ENCODE data around the gene IFT172.

The IFT172 gene

DNA sequence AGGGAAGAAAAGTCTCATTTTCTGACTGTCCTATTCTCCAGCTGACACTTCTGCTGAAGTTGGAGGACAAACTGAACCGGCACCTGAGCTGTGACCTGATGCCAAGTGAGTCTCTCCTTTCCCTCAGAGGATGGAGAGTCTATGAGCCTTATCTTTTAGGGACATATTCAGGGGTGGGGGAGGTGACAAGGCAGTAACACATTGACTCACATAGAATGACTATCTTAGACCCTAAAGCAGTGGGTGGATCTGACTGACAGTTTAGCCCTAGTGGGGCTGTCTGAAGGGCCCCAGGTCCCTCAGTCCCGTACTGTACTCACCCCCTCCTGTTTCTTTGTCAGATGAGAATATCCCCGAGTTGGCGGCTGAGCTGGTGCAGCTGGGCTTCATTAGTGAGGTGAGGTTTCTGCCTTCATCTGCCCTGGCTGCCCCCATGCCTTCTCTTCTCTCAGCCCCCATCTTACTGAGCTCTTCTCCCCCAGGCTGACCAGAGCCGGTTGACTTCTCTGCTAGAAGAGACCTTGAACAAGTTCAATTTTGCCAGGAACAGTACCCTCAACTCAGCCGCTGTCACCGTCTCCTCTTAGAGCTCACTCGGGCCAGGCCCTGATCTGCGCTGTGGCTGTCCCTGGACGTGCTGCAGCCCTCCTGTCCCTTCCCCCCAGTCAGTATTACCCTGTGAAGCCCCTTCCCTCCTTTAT, 48.2 kb downstream of the IFT172 start:
- TF ChIP-seq, protein P1, sequence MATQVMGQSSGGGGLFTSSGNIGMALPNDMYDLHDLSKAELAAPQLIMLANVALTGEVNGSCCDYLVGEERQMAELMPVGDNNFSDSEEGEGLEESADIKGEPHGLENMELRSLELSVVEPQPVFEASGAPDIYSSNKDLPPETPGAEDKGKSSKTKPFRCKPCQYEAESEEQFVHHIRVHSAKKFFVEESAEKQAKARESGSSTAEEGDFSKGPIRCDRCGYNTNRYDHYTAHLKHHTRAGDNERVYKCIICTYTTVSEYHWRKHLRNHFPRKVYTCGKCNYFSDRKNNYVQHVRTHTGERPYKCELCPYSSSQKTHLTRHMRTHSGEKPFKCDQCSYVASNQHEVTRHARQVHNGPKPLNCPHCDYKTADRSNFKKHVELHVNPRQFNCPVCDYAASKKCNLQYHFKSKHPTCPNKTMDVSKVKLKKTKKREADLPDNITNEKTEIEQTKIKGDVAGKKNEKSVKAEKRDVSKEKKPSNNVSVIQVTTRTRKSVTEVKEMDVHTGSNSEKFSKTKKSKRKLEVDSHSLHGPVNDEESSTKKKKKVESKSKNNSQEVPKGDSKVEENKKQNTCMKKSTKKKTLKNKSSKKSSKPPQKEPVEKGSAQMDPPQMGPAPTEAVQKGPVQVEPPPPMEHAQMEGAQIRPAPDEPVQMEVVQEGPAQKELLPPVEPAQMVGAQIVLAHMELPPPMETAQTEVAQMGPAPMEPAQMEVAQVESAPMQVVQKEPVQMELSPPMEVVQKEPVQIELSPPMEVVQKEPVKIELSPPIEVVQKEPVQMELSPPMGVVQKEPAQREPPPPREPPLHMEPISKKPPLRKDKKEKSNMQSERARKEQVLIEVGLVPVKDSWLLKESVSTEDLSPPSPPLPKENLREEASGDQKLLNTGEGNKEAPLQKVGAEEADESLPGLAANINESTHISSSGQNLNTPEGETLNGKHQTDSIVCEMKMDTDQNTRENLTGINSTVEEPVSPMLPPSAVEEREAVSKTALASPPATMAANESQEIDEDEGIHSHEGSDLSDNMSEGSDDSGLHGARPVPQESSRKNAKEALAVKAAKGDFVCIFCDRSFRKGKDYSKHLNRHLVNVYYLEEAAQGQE (IDR thresholded peaks at IDR 0.05; ENCODE audit: insufficient replicate concordance, low read depth), result no peak
- TF ChIP-seq GABPA (IDR thresholded peaks at IDR 0.05; ENCODE audit: low read depth), result no peak
- Histone ChIP-seq H3K27ac (replicated peaks) (no peak overlapping the region), H3K27me3 (ENCODE audit: insufficient read depth, poor library complexity, severe bottlenecking) (no peaks in the 10 kb centered on the region), H3K4me3 (replicated peaks; ENCODE audit: insufficient read depth, low read length) (no peak overlapping the region)
- no peak for DNase-seq (ENCODE audit: low read depth in 1 of 2, low spot score in 1 of 2)

DNA sequence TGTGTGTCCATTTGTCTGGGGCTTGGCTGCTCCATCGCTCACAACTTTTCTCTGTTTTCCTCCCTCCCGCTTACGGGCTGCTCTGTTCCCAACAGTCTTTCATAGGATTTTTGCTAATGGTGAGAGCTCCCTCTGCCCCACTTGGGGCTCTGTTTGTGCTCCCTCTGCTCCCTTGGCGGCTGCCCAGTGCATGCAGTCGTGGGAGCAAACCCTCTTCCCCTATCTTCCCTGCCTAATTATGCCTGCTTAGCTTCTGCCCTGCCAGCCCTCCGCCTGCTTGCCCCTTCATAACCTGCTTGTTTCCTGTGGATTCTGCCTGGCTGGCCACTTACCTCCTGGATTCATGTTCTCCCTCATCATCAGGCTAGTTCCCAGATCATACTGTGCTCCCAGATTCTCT, 53.9 kb downstream of the IFT172 start:
- Histone ChIP-seq H3K4me3 (replicated peaks; ENCODE audit: insufficient read depth, low read length) (no peak overlapping the region), H3K27ac (replicated peaks) (no peak overlapping the region), H3K27me3 (ENCODE audit: insufficient read depth, poor library complexity, severe bottlenecking) (no peaks in the 10 kb centered on the region)
- DNase-seq (ENCODE audit: low read depth in 1 of 2, low spot score in 1 of 2), result no peak
- TF ChIP-seq, protein P1 (IDR thresholded peaks at IDR 0.05; ENCODE audit: insufficient replicate concordance, low read depth), result no peak

DNA sequence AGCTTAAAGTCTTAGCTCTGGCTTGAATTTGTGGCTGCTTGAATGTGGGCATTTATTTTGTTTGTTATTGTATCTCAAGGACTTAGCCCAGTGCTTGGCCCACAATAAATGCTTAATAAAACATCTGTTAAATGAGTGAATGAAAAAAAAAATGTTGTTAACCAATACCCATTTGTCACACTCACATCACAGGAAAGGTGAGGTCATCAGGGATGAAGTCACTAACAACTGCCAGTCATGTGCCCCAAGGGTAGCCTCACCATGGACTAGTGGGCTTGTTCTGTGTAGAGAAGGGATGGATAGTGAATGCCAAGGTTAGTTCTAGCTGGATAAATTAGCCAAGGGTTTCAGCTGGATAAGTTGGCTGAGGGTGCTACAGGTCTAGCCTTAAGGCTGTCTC, 58.1 kb downstream of the IFT172 start:
- Histone ChIP-seq H3K4me3 (replicated peaks; ENCODE audit: insufficient read depth, low read length) (no peak overlapping the region), H3K27ac (replicated peaks) (no peak overlapping the region), H3K27me3 (ENCODE audit: insufficient read depth, poor library complexity, severe bottlenecking) (no peaks in the 10 kb centered on the region)
- TF ChIP-seq, protein P2, sequence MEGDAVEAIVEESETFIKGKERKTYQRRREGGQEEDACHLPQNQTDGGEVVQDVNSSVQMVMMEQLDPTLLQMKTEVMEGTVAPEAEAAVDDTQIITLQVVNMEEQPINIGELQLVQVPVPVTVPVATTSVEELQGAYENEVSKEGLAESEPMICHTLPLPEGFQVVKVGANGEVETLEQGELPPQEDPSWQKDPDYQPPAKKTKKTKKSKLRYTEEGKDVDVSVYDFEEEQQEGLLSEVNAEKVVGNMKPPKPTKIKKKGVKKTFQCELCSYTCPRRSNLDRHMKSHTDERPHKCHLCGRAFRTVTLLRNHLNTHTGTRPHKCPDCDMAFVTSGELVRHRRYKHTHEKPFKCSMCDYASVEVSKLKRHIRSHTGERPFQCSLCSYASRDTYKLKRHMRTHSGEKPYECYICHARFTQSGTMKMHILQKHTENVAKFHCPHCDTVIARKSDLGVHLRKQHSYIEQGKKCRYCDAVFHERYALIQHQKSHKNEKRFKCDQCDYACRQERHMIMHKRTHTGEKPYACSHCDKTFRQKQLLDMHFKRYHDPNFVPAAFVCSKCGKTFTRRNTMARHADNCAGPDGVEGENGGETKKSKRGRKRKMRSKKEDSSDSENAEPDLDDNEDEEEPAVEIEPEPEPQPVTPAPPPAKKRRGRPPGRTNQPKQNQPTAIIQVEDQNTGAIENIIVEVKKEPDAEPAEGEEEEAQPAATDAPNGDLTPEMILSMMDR (IDR thresholded peaks at IDR 0.05; ENCODE audit: insufficient read depth, low read length), result no peak
- TF ChIP-seq POLR2AphosphoS5 (IDR thresholded peaks at IDR 0.05; ENCODE audit: low read depth) (no peak), GABPA (IDR thresholded peaks at IDR 0.05; ENCODE audit: low read depth) (no peak), SPI1 (IDR thresholded peaks at IDR 0.05; ENCODE audit: borderline replicate concordance, low read depth) (no peak)
- TF ChIP-seq, protein P1 (IDR thresholded peaks at IDR 0.05; ENCODE audit: insufficient replicate concordance, low read depth), result no peak
- DNase-seq (ENCODE audit: low read depth in 1 of 2, low spot score in 1 of 2), result no peak

DNA sequence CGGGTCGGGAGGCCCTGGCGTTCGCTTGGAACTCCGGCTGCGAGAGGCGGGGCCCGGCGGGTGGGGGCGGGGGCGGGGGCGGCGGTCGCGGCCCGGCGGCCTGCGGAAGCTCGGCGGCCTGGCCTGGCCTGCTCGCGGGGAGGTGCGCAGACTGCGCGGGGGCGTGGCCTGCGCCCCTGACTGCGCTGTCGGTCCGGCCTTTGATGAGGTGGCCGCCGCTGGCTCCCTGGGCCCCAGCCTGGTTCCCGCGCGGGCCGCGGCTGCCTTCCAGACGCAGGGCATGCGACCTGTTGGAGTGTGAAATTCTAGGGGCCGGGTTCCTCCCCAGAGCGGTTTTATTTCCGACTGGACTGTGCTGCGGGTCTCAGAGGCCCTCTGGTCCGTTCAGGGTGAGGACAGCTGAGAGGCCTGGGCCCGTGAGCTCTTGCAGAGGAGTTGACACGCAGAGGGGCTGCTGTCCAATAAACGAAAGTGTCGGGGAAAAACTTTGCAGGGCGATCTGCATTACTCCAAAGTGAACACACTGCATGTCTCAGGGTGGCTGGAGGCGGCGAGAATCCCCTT, 60.5 kb downstream of the IFT172 start:
- H3K4me3 ChIP-seq (replicated peaks; ENCODE audit: insufficient read depth, low read length), result peak overlapping the region; percentile 99
- no peaks in the 10 kb centered on the region for H3K27me3 ChIP-seq (ENCODE audit: insufficient read depth, poor library complexity, severe bottlenecking)
- TF ChIP-seq, protein P1 (IDR thresholded peaks at IDR 0.05; ENCODE audit: insufficient replicate concordance, low read depth), result peak; percentile 60
- TF ChIP-seq SPI1 (IDR thresholded peaks at IDR 0.05; ENCODE audit: borderline replicate concordance, low read depth) (no peak), POLR2AphosphoS5 (IDR thresholded peaks at IDR 0.05; ENCODE audit: low read depth) (no peak; the same call in 1 of the 2 replicates), GABPA (IDR thresholded peaks at IDR 0.05; ENCODE audit: low read depth) (no peak)
- TF ChIP-seq, protein P2 (IDR thresholded peaks at IDR 0.05; ENCODE audit: insufficient read depth, low read length), result no peak
- H3K27ac ChIP-seq (replicated peaks), result peak overlapping the region; percentile 93
- peak; percentile 66 to 82 for DNase-seq (ENCODE audit: low read depth in 1 of 2, low spot score in 1 of 2)
